ACC112 (cell line): ENCODE measurements around the gene IGF2R.
"Not testable (repeated sequence)": the region's sequence is repeated elsewhere in the genome, so short reads cannot be mapped to it uniquely, and the experiment has no call there.

Source experiments
- H2AFZ ChIP-seq: fragments of 200-600 bp; sonication (generic); one replicate; pipeline ENCODE4 v1.6.0; 2017; ENCODE audit warnings: antibody characterized with exemption, low read length; ENCODE audit not compliant: unreplicated experiment
- H3K27ac ChIP-seq: fragments of 200-600 bp; sonication (generic); 2 replicates; pipeline ENCODE4 v1.5.1; 2014; ENCODE audit warnings: low read depth, mild to moderate bottlenecking, antibody characterized with exemption, low read length, moderate library complexity
- H3K27me3 ChIP-seq: fragments of 200-600 bp; sonication (generic); 2 replicates; pipeline ENCODE4 v1.6.1; 2014; ENCODE audit warnings: mild to moderate bottlenecking, antibody characterized with exemption, low read length, moderate library complexity, mixed read lengths; ENCODE audit not compliant: insufficient read depth
- H3K36me3 ChIP-seq: fragments of 200-600 bp; sonication (generic); 2 replicates; pipeline ENCODE4 v1.6.1; 2016; ENCODE audit warnings: mild to moderate bottlenecking, antibody characterized with exemption, low read length, moderate library complexity, mixed read lengths; ENCODE audit not compliant: insufficient read depth
- H3K4me1 ChIP-seq: fragments of 200-600 bp; sonication (generic); one replicate; pipeline ENCODE4 v1.6.1; 2016; ENCODE audit warnings: low read length, mixed read lengths; ENCODE audit not compliant: insufficient read depth, unreplicated experiment, control insufficient read depth
- H3K4me3 ChIP-seq: fragments of 200-600 bp; sonication (generic); 2 replicates; pipeline ENCODE4 v1.5.1; 2014; ENCODE audit warnings: mild to moderate bottlenecking, low read depth, low read length
- H3K79me2 ChIP-seq: fragments of 200-600 bp; sonication (generic); one replicate; pipeline ENCODE4 v1.6.0; 2016; ENCODE audit warnings: low read length; ENCODE audit not compliant: control insufficient read depth, unreplicated experiment, insufficient read depth

IGF2R gene

GRCh38 chr6:159996626-159997497, 28.0 kb downstream of the IGF2R start:
- Histone ChIP-seq H3K36me3 (peaks cover 56% of the 10 kb centered on the region), H3K4me1 (peaks cover 9% of the 10 kb centered on the region), H3K79me2 (peaks cover 83% of the 10 kb centered on the region), H3K27ac (no peak overlapping the region), H3K4me3 (no peak overlapping the region), H2AFZ (no peak overlapping the region), H3K27me3 (no peaks in the 10 kb centered on the region)

- H2AFZ ChIP-seq: no peak overlapping the region
- no peak overlapping the region for H3K4me3 ChIP-seq
- peaks cover 75% of the 10 kb centered on the region for H3K79me2 ChIP-seq
- H3K36me3 ChIP-seq: peaks cover 48% of the 10 kb centered on the region
- peaks cover 9% of the 10 kb centered on the region for H3K4me1 ChIP-seq
- H3K27me3 ChIP-seq: no peaks in the 10 kb centered on the region
- no peak overlapping the region for H3K27ac ChIP-seq
Measured at GRCh38 chr6:159997498-159998101, 28.7 kb downstream of the IGF2R start.

- Histone ChIP-seq H3K4me1 (peaks cover 9% of the 10 kb centered on the region), H2AFZ (no peak overlapping the region), H3K79me2 (peaks cover 70% of the 10 kb centered on the region), H3K27me3 (no peaks in the 10 kb centered on the region), H3K36me3 (peaks cover 40% of the 10 kb centered on the region), H3K27ac (no peak overlapping the region), H3K4me3 (no peak overlapping the region)
Measured at GRCh38 chr6:159998538-159998937, 29.7 kb downstream of the IGF2R start.

GRCh38 chr6:159999240-159999671, 30.4 kb downstream of the IGF2R start:
- H2AFZ ChIP-seq: no peak overlapping the region
- H3K4me1 ChIP-seq: peaks cover 9% of the 10 kb centered on the region
- H3K36me3 ChIP-seq: peaks cover 35% of the 10 kb centered on the region
- H3K27ac ChIP-seq: no peak overlapping the region
- H3K79me2 ChIP-seq: peaks cover 70% of the 10 kb centered on the region
- no peak overlapping the region for H3K4me3 ChIP-seq
- H3K27me3 ChIP-seq: no peaks in the 10 kb centered on the region

- H3K79me2 ChIP-seq: peaks cover 67% of the 10 kb centered on the region
Measured at GRCh38 chr6:160000280-160000704, 31.4 kb downstream of the IGF2R start.

GRCh38 chr6:160000893-160001427, 32.1 kb downstream of the IGF2R start:
- not testable (repeated sequence) for H3K4me3 ChIP-seq, H2AFZ ChIP-seq, H3K27me3 ChIP-seq, H3K4me1 ChIP-seq, H3K27ac ChIP-seq
- H3K36me3 ChIP-seq: peaks cover 23% of the 10 kb centered on the region
- peaks cover 65% of the 10 kb centered on the region for H3K79me2 ChIP-seq

More at GRCh38 chr6:160000280-160000704, 31.4 kb downstream of the IGF2R start:
- Histone ChIP-seq H3K27me3 (no peaks in the 10 kb centered on the region), H3K36me3 (peaks cover 25% of the 10 kb centered on the region), H2AFZ (no peak overlapping the region), H3K27ac (no peak overlapping the region), H3K4me1 (peaks cover 9% of the 10 kb centered on the region), H3K4me3 (no peak overlapping the region)

- Histone ChIP-seq H3K4me3 (no peak overlapping the region), H3K4me1 (peaks cover 9% of the 10 kb centered on the region), H3K27me3 (no peaks in the 10 kb centered on the region), H3K27ac (no peak overlapping the region), H3K79me2 (peaks cover 64% of the 10 kb centered on the region), H3K36me3 (peaks cover 19% of the 10 kb centered on the region), H2AFZ (no peak overlapping the region)
Measured at GRCh38 chr6:160002882-160003281, 34.0 kb downstream of the IGF2R start.

- H2AFZ ChIP-seq: no peak overlapping the region
- H3K27me3 ChIP-seq: no peaks in the 10 kb centered on the region
- H3K36me3 ChIP-seq: peaks cover 10% of the 10 kb centered on the region; the same call in 1 of the 2 replicates
- peaks cover 9% of the 10 kb centered on the region for H3K4me1 ChIP-seq
- H3K4me3 ChIP-seq: no peak overlapping the region
- H3K27ac ChIP-seq: no peak overlapping the region
- peaks cover 60% of the 10 kb centered on the region for H3K79me2 ChIP-seq
Measured at GRCh38 chr6:160004018-160004417, 35.1 kb downstream of the IGF2R start.

- Histone ChIP-seq H3K36me3 (peaks cover 11% of the 10 kb centered on the region; the same call in 1 of the 2 replicates), H2AFZ (no peak overlapping the region), H3K27me3 (no peaks in the 10 kb centered on the region), H3K27ac (no peak overlapping the region), H3K4me1 (peaks cover 5% of the 10 kb centered on the region), H3K4me3 (no peak overlapping the region), H3K79me2 (peaks cover 57% of the 10 kb centered on the region)
Measured at GRCh38 chr6:160004419-160005175, 35.7 kb downstream of the IGF2R start.

- H3K79me2 ChIP-seq: peaks cover 55% of the 10 kb centered on the region
- H2AFZ ChIP-seq: no peak overlapping the region
- H3K4me3 ChIP-seq: no peak overlapping the region
- peaks cover 1% of the 10 kb centered on the region for H3K4me1 ChIP-seq
- H3K27me3 ChIP-seq: no peaks in the 10 kb centered on the region
- no peak overlapping the region for H3K27ac ChIP-seq
- H3K36me3 ChIP-seq: peaks cover 10% of the 10 kb centered on the region; the same call in 1 of the 2 replicates
Measured at GRCh38 chr6:160005211-160005610, 36.3 kb downstream of the IGF2R start.
